HUES64 (cell line): Measurements from ENCODE around the gene METRNL.
"Not testable (repeated sequence)": the region's sequence is repeated elsewhere in the genome, so short reads cannot be mapped to it uniquely, and the experiment has no call there.

Experiments
- H3K27ac ChIP-seq: 2 replicates; pipeline ENCODE4 v1.7.0; 2013; ENCODE audit warnings: low read depth, low read length, inconsistent platforms
- H3K27me3 ChIP-seq: 2 replicates; pipeline ENCODE4 v1.6.1; 2013; ENCODE audit warnings: mild to moderate bottlenecking, low read length; ENCODE audit not compliant: insufficient read depth
- H3K36me3 ChIP-seq: 2 replicates; pipeline ENCODE4 v1.6.1; 2013; ENCODE audit warnings: mild to moderate bottlenecking, low read length; ENCODE audit not compliant: insufficient read depth
- H3K4me1 ChIP-seq: 2 replicates; pipeline ENCODE4 v1.6.1; 2013; ENCODE audit warnings: mild to moderate bottlenecking, low read length, moderate library complexity; ENCODE audit not compliant: insufficient read depth
- H3K4me3 ChIP-seq: 2 replicates; pipeline ENCODE4 v1.5.1; 2013; ENCODE audit warnings: mild to moderate bottlenecking, low read length, moderate library complexity
- H3K9ac ChIP-seq: 2 replicates; pipeline ENCODE4 v1.6.1; 2013; ENCODE audit warnings: mild to moderate bottlenecking, low read depth, low read length
- H3K9me3 ChIP-seq: 2 replicates; pipeline ENCODE4 v1.6.1; 2013; ENCODE audit warnings: low read depth, low read length; ENCODE audit not compliant: insufficient read depth
- WGBS: fragments of 150-250, 120-280 bp; methylation state at CpG from one replicate; pipeline ENCODE4 v1.1.7; 2013; ENCODE audit warnings: missing lambda C conversion rate; 5-methylcytosine and 5-hydroxymethylcytosine counted together

The METRNL gene

DNA sequence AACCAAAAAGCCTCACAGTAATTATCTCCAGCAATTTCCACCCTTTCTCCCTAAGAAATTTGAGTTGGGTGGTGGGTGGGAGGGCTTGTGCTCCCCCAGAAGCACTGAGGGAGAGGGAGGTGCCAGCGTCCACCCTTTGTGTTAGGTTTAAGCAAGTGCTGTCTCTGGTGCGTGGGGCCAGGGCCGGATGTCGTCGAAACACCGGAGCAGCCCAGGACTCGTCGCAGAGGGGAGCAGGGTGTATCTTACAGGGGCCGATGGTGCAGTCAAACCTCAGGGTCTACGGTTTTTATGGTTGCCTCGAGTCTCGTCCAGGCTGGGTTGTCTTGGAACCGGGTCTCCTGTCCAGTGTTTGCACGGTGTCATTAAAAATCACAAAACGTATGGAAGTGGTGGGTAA, 35.3 kb downstream of the METRNL start:
- Histone ChIP-seq H3K36me3 (no peaks in the 10 kb centered on the region), H3K9ac (no peak overlapping the region), H3K4me1 (no peaks in the 10 kb centered on the region; the same call in 1 of the 2 replicates), H3K27me3 (no peaks in the 10 kb centered on the region), H3K27ac (no peak overlapping the region), H3K9me3 (no peaks in the 10 kb centered on the region), H3K4me3 (no peak overlapping the region)
- 90% methylated on average over 15 of the region's 15 CpGs for WGBS

GRCh38 chr17:83115202-83115651, 35.8 kb downstream of the METRNL start:
- 95% methylated on average over 19 of the region's 19 CpGs for WGBS

DNA sequence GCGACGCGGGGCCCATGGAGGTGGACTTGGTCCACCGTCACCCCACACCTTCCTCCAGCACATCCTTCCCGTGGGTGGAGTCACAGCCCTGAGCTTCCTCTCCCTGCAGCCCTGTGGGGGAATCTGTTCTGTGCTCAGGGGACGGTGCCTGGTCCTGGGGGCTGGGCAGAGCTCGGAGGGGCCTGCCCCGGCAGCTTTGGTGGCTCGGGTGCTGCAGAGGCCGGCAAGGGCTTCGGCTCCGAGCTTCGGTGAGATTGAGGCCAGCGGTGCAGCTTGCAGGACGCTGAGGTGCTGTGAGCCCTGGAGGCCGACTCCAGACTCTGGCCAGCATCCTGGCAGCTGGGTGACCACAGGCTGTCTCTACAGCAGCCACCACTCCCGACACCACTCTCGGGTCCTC, 36.4 kb downstream of the METRNL start:
- H3K27me3 ChIP-seq: peaks cover 8% of the 10 kb centered on the region
- no peaks in the 10 kb centered on the region; the same call in 1 of the 2 replicates for H3K4me1 ChIP-seq
- H3K4me3 ChIP-seq: no peak overlapping the region
- H3K27ac ChIP-seq: no peak overlapping the region
- no peaks in the 10 kb centered on the region for H3K9me3 ChIP-seq
- H3K9ac ChIP-seq: no peak overlapping the region
- WGBS: 93% methylated on average over 15 of the region's 18 CpGs
- H3K36me3 ChIP-seq: no peaks in the 10 kb centered on the region

More at GRCh38 chr17:83115202-83115651, 35.8 kb downstream of the METRNL start:
- Histone ChIP-seq H3K4me1 (no peaks in the 10 kb centered on the region; the same call in 1 of the 2 replicates), H3K4me3 (no peak overlapping the region), H3K27me3 (peaks cover 2% of the 10 kb centered on the region), H3K36me3 (no peaks in the 10 kb centered on the region), H3K9me3 (no peaks in the 10 kb centered on the region), H3K9ac (no peak overlapping the region), H3K27ac (no peak overlapping the region)

- Histone ChIP-seq H3K36me3 (no peaks in the 10 kb centered on the region), H3K9me3 (no peaks in the 10 kb centered on the region), H3K4me3 (no peak overlapping the region), H3K27ac (no peak overlapping the region), H3K4me1 (no peaks in the 10 kb centered on the region; the same call in 1 of the 2 replicates), H3K27me3 (peaks cover 11% of the 10 kb centered on the region), H3K9ac (no peak overlapping the region)
- WGBS: 92% methylated on average over 23 of the region's 23 CpGs
Observed at GRCh38 chr17:83116311-83116771, 36.9 kb downstream of the METRNL start.

- Histone ChIP-seq H3K36me3 (no peaks in the 10 kb centered on the region), H3K9ac (no peak overlapping the region), H3K27ac (no peak overlapping the region), H3K9me3 (no peaks in the 10 kb centered on the region), H3K27me3 (peaks cover 17% of the 10 kb centered on the region), H3K4me3 (no peak overlapping the region), H3K4me1 (peaks cover 4% of the 10 kb centered on the region)
- 93% methylated on average over 21 of the region's 21 CpGs for WGBS
Observed at GRCh38 chr17:83116783-83117555, 37.6 kb downstream of the METRNL start.

DNA sequence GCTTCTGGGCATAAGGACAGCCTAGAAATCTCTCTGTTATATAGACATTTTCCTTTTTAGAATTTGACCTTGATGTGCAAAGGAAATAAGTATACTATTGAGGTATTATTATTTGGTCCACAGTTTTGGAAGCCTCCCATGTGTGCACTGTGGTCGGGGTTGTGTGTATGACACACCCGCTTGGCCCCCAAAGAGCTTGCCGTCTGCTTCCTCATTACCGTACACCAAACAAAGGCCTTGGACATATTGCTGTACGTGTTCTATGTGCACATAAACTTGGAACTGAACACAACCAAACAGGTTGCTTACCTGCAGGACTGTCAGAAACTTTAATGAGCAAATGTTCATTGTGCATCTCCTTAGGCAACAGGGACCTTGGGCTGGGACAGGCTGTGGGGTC, 38.2 kb downstream of the METRNL start:
- Histone ChIP-seq H3K27ac (no peak overlapping the region), H3K36me3 (no peaks in the 10 kb centered on the region), H3K9ac (no peak overlapping the region), H3K9me3 (no peaks in the 10 kb centered on the region), H3K4me3 (no peak overlapping the region), H3K4me1 (peaks cover 10% of the 10 kb centered on the region), H3K27me3 (peaks cover 23% of the 10 kb centered on the region)
- WGBS: 94% methylated on average over 5 of the region's 5 CpGs

DNA sequence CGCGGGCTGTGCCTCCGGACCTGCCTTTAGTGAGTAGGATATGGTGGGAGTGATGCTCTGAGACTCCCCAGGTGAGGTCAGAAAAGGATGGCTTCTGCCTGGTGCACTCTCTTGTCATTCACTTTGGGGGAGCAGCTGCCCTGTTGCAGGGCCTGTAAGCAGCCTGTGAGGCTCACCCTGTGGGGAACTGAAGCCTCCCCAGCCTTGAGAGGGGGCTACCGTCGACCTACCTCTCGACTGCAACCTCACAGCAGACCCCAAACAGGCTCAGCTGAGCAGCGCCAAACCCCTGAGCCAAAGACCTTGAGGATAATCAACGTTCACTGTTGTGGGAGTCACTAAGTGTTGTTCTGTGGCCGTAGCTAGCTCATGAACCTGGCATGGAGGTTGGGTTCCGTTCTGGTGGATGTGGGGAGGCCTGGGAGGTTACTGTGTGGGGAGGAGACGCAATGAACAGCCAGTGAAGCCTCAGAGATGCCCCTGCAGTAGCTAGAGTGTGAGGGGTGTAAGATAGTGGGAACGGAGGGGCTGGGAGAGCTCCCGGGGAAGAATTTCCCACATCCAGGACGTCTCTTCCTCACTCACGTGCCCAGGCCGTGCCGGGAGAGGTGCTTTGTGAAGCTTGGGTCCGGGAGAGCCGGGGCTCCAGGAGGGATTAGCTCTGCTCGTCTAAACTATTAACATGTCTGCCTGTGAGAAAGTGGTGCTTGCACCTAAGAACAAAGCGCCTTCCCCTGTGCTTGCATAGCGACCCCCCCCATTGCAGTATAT, 38.8 kb downstream of the METRNL start:
- H3K36me3 ChIP-seq: no peaks in the 10 kb centered on the region
- no peaks in the 10 kb centered on the region for H3K9me3 ChIP-seq
- H3K27me3 ChIP-seq: peaks cover 30% of the 10 kb centered on the region
- H3K9ac ChIP-seq: no peak overlapping the region
- WGBS: 80% methylated on average over 19 of the region's 22 CpGs
- H3K27ac ChIP-seq: no peak overlapping the region
- H3K4me3 ChIP-seq: no peak overlapping the region
- peaks cover 14% of the 10 kb centered on the region for H3K4me1 ChIP-seq

DNA sequence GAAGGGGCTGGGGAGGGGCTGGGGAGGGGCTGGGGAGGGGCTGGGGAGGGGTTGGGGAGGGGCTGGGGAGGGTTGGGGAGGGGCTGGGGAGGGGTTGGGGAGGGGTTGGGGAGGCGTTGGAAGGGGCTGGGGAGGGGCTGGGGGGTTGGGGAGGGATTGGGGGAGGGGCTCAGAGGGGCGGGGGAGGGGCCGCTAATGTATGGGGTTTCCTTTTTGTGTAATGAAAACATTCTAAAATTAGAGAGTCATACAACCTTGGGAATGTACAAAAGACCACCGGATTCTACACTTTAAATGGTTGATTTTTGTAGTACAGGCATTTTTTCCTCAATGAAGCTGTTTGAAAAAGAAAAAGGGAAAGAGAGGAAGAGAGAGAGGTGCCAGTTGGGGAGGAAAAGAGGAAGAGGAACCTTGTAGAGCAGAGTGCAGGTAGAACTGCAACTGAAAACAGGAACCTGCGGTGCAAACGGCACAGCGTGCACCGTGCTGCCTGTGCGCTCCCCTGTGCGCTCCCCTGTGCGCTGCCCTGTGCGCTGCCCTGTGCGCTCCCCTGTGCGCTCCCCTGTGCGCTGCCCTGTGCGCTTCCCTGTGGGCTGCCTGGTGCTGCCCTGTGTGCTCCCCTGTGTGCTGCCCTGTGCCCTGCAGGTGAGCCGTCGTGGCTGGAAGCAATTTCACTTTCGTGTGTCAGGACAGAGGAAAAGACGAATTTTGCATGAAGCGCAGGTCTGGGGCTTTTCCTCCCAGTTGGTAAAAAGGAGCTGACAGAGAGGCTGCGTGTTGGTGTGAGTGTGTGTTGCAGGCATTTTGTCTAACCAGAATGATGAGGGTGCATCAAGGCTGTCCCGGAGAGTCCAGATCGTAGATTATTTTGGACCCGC, 40.8 kb downstream of the METRNL start:
- Histone ChIP-seq H3K4me1 (peaks cover 14% of the 10 kb centered on the region), H3K9ac (no peak overlapping the region; the same call in 1 of the 2 replicates), H3K4me3 (peak overlapping the region; percentile 53), H3K36me3 (no peaks in the 10 kb centered on the region), H3K27ac (no peak overlapping the region), H3K9me3 (no peaks in the 10 kb centered on the region), H3K27me3 (peaks cover 30% of the 10 kb centered on the region)
- 34% methylated on average over 22 of the region's 25 CpGs for whole genome bisulfite sequencing

DNA sequence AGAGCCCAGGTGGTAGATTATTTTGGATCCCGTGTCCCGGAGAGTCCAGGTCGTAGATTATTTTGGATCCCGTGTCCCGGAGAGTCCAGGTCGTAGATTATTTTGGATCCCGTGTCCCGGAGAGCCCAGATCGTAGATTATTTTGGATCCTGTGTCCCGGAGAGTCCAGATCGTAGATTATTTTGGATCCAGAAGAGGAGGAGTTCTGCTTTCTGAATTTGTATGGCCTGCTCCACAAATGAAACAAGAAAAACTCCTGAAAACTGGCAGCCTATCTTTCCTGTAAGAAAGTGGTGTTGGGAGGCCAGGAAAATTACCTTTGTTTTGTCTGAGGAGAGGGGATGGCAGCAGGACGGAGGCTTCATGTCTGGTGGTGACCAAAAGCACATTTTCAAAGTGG, 42.1 kb downstream of the METRNL start:
- not testable (repeated sequence) for H3K27ac ChIP-seq, H3K36me3 ChIP-seq, H3K9ac ChIP-seq, H3K9me3 ChIP-seq
- Histone ChIP-seq H3K4me1 (peaks cover 14% of the 10 kb centered on the region), H3K4me3 (peak overlapping the region; percentile 36), H3K27me3 (peaks cover 30% of the 10 kb centered on the region)
- 50% methylated on average over 12 of the region's 12 CpGs for WGBS

DNA sequence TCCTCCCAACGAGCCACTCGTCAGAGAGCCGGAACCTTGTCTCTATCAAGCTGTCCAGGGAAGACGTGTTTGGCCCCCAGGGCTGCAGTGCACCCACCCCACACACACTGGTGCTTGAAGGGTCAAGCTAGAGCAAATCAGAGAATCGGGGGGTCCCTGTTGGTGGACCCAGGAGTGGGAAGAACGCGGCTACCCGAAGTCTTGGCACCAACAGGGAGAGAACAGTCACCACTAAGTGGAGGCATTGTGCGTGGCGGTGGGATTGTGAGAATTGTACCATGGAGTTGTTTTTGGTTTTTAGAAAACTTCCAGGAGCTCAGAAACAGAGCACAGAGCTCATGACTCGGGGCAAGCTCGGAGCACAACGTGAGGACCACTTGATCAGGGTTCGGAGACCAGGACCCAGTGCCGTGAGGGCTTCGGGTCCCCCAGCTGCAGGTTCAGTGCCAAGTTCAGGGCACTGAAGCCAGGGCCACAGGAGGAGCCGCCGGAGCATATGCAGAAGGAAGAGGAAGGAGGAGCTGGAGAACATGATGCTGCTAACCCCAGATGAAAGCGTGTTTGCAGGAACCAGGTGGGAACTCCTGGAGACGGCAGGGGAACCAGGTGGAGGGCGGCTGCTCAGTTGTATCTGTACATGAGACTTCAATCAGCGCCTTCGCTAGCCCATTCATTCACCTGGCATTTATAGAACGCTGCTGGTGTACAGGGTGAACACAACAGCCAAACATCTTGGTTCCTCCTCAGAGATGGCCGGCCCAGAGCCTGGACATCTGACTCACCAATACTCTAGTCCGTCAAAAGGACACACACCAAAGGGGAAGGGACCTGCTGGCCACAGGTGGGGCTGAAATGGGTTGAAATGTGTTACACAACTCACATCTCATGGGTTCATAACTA, 42.8 kb downstream of the METRNL start:
- Histone ChIP-seq H3K9me3 (no peaks in the 10 kb centered on the region), H3K9ac (no peak overlapping the region; the same call in 1 of the 2 replicates), H3K36me3 (no peaks in the 10 kb centered on the region), H3K27ac (no peak overlapping the region), H3K4me1 (peaks cover 14% of the 10 kb centered on the region), H3K4me3 (peak overlapping the region; percentile 36), H3K27me3 (peaks cover 30% of the 10 kb centered on the region)
- 78% methylated on average over 26 of the region's 26 CpGs for WGBS
